C4-2B (cell line): ENCODE measurements around the gene STIM1.

Experiments used
- H3K27ac ChIP-seq: fragments of 450-650 bp; 2 replicates; pipeline ENCODE4 v1.5.1; 2017
- CTCF ChIP-seq: fragments of 450-650 bp; conservative IDR thresholded peaks from 2 replicates; pipeline ENCODE4 v1.5.1; 2017; ENCODE audit warnings: mild to moderate bottlenecking
- ZFX ChIP-seq: fragments of 450-650 bp; IDR thresholded peaks from 2 replicates; pipeline ENCODE4 v1.6.1; 2017

STIM1 gene

GRCh38 chr11:3959903-3960265 lies 104.4 kb downstream of the STIM1 start:
- H3K27ac ChIP-seq = no peak overlapping the region
- TF ChIP-seq CTCF = no peak
- no peak for TF ChIP-seq ZFX

GRCh38 chr11:3962406-3962840 lies 107.0 kb downstream of the STIM1 start:
- no peak overlapping the region for H3K27ac ChIP-seq
- no peak for TF ChIP-seq ZFX
- TF ChIP-seq CTCF = no peak

- no peak overlapping the region for H3K27ac ChIP-seq
- no peak for TF ChIP-seq ZFX
- TF ChIP-seq CTCF = no peak
Measured at GRCh38 chr11:3964056-3964455, 108.6 kb downstream of the STIM1 start.

- TF ChIP-seq ZFX (no peak), CTCF (no peak)
- H3K27ac ChIP-seq = no peak overlapping the region
Measured at GRCh38 chr11:3964935-3965604, 109.6 kb downstream of the STIM1 start.

- TF ChIP-seq ZFX (no peak), CTCF (no peak)
- H3K27ac ChIP-seq = no peak overlapping the region; the same call in 1 of the 2 replicates
Measured at GRCh38 chr11:3967695-3968094, 112.2 kb downstream of the STIM1 start.

GRCh38 chr11:3969200-3969599 lies 113.7 kb downstream of the STIM1 start:
- no peak overlapping the region for H3K27ac ChIP-seq

GRCh38 chr11:3969613-3970012 lies 114.1 kb downstream of the STIM1 start:
- no peak overlapping the region for H3K27ac ChIP-seq
- TF ChIP-seq ZFX = no peak
- TF ChIP-seq CTCF = no peak

More at GRCh38 chr11:3969200-3969599, 113.7 kb downstream of the STIM1 start:
- TF ChIP-seq ZFX (no peak), CTCF (no peak)
